ENCODE data around the gene CRTAC1.

Gene CRTAC1

DNA sequence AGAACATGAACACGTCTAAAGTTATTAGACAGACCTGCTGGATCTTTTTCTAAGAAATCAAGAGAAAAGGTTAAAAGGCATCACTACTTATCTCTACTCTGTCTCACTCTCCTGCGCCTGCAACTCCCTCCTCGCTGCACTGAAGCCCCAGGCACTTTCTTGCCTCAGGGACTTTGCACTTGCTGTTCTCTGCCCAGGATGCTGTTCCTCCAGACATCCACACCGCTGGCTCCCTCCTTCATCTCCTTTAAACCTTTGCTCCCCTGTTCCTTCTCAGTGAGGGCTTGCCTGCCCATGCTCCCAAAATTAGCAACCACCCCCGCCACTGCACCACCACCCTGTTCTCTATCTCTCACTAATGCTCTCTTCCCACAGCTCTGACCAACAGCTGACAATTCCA is 93.4 kb downstream of the CRTAC1 start:
- ATAC-seq: no peak
- TF ChIP-seq ZFP30 (CRISPR knock-in tag; IDR thresholded peaks at IDR 0.05): no peak
- TF ChIP-seq, protein P1, sequence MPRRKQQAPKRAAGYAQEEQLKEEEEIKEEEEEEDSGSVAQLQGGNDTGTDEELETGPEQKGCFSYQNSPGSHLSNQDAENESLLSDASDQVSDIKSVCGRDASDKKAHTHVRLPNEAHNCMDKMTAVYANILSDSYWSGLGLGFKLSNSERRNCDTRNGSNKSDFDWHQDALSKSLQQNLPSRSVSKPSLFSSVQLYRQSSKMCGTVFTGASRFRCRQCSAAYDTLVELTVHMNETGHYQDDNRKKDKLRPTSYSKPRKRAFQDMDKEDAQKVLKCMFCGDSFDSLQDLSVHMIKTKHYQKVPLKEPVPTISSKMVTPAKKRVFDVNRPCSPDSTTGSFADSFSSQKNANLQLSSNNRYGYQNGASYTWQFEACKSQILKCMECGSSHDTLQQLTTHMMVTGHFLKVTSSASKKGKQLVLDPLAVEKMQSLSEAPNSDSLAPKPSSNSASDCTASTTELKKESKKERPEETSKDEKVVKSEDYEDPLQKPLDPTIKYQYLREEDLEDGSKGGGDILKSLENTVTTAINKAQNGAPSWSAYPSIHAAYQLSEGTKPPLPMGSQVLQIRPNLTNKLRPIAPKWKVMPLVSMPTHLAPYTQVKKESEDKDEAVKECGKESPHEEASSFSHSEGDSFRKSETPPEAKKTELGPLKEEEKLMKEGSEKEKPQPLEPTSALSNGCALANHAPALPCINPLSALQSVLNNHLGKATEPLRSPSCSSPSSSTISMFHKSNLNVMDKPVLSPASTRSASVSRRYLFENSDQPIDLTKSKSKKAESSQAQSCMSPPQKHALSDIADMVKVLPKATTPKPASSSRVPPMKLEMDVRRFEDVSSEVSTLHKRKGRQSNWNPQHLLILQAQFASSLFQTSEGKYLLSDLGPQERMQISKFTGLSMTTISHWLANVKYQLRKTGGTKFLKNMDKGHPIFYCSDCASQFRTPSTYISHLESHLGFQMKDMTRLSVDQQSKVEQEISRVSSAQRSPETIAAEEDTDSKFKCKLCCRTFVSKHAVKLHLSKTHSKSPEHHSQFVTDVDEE (CRISPR knock-in tag; IDR thresholded peaks at IDR 0.05): no peak
- no peak for TF ChIP-seq TCF4 (CRISPR knock-in tag; IDR thresholded peaks at IDR 0.05; ENCODE audit: borderline replicate concordance)

DNA sequence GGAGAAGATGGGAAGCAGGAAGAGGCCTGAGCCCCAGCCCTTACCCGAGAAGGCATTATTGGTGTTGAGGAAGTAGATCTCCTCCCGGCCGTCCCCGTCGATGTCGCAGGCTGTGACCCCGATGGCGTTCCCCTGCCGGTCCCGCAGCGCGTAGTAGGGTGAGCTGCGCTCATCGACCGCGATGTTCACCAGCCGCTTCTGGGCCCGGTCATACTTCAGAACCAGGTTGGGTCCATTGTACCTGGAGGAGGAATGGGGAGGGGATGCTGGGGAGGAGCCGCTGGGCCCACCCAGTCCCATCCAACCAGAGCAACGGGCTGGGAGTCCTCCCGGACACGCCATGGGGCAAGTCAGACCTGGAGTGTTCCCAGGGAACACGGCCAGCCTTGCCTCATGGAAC is 94.3 kb downstream of the CRTAC1 start:
- ATAC-seq: no peak
- TF ChIP-seq ZNF70 (CRISPR knock-in tag; IDR thresholded peaks at IDR 0.05) (no peak), ISL1 (CRISPR knock-in tag; IDR thresholded peaks at IDR 0.05) (no peak), ZNF8 (CRISPR knock-in tag; IDR thresholded peaks at IDR 0.05) (no peak), ARNTL (CRISPR knock-in tag; IDR thresholded peaks at IDR 0.05; ENCODE audit: borderline replicate concordance, low read depth) (no peak), ESRRG (CRISPR knock-in tag; IDR thresholded peaks at IDR 0.05) (no peak)
- TF ChIP-seq, protein P2, sequence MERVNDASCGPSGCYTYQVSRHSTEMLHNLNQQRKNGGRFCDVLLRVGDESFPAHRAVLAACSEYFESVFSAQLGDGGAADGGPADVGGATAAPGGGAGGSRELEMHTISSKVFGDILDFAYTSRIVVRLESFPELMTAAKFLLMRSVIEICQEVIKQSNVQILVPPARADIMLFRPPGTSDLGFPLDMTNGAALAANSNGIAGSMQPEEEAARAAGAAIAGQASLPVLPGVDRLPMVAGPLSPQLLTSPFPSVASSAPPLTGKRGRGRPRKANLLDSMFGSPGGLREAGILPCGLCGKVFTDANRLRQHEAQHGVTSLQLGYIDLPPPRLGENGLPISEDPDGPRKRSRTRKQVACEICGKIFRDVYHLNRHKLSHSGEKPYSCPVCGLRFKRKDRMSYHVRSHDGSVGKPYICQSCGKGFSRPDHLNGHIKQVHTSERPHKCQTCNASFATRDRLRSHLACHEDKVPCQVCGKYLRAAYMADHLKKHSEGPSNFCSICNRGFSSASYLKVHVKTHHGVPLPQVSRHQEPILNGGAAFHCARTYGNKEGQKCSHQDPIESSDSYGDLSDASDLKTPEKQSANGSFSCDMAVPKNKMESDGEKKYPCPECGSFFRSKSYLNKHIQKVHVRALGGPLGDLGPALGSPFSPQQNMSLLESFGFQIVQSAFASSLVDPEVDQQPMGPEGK (CRISPR knock-in tag; IDR thresholded peaks at IDR 0.05; ENCODE audit: borderline replicate concordance): no peak

DNA sequence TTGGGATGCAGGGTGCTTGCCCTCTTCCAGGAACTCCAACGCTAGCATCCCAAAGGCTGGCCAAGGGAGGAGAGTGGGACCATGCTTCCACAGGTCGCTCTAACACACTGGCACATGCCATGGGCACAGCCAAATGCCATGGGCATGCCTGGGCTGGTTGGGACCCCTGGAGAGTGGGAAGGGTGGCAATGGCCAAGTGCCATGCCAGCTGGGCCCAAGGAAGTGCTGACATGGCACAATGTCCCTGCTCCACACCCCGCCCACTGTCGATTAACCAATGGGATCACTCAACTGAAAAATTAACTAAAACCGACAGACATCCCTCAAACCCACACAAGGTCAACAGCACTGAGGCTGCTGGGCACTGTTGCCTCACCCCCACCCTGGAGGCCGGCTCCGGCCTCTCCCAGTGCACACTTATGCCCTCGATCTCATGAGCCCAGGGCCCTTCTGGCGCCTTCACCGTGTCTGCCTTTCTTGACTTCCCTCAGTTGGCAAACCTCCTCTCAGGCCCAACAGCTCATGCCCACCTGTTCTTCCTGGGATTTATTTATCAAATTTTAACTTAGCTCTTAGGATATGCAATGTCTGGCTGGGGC is 97.4 kb downstream of the CRTAC1 start:
- no peak for ATAC-seq
- no peak for TF ChIP-seq ARNTL (CRISPR knock-in tag; IDR thresholded peaks at IDR 0.05; ENCODE audit: borderline replicate concordance, low read depth)

DNA sequence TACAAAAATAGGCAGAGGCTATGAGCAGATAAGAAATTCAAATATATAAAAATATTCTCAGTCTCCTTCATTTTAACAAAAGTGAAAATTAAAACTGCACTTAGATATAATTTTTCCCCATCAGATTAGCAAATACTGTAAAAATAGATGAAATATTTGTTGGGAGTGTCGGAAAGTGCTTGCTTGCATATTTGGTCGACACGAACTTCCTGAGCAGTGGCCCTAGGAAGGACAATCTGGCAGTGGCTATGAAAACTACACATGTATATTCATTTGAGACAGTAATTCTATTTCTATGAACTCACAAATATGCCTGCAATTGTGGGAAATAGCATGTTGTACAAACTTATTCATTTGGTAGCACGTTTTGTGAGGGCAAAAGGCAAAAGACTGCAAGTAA is 99.4 kb downstream of the CRTAC1 start:
- no peak for TF ChIP-seq SNAI2 (CRISPR knock-in tag; IDR thresholded peaks at IDR 0.05)
- TF ChIP-seq BACH2 (CRISPR knock-in tag; IDR thresholded peaks at IDR 0.05; ENCODE audit: borderline replicate concordance): no peak
- no peak for TF ChIP-seq TCF4 (CRISPR knock-in tag; IDR thresholded peaks at IDR 0.05; ENCODE audit: borderline replicate concordance)
- TF ChIP-seq ZC3H10 (CRISPR knock-in tag; IDR thresholded peaks at IDR 0.05): no peak
- no peak for TF ChIP-seq ISL1 (CRISPR knock-in tag; IDR thresholded peaks at IDR 0.05)
- TF ChIP-seq ARNTL (CRISPR knock-in tag; IDR thresholded peaks at IDR 0.05; ENCODE audit: borderline replicate concordance, low read depth): no peak
- TF ChIP-seq, protein P1 (CRISPR knock-in tag; IDR thresholded peaks at IDR 0.05): no peak
- no peak for TF ChIP-seq ZNF565 (CRISPR knock-in tag; conservative IDR thresholded peaks at IDR 0.05; ENCODE audit: low read depth)
- TF ChIP-seq TOX (CRISPR knock-in tag; IDR thresholded peaks at IDR 0.05; ENCODE audit: borderline replicate concordance): no peak
- TF ChIP-seq, protein P3, sequence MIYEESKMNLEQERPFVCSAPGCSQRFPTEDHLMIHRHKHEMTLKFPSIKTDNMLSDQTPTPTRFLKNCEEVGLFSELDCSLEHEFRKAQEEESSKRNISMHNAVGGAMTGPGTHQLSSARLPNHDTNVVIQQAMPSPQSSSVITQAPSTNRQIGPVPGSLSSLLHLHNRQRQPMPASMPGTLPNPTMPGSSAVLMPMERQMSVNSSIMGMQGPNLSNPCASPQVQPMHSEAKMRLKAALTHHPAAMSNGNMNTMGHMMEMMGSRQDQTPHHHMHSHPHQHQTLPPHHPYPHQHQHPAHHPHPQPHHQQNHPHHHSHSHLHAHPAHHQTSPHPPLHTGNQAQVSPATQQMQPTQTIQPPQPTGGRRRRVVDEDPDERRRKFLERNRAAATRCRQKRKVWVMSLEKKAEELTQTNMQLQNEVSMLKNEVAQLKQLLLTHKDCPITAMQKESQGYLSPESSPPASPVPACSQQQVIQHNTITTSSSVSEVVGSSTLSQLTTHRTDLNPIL (CRISPR knock-in tag; IDR thresholded peaks at IDR 0.05; ENCODE audit: low read depth): no peak
- no peak for TF ChIP-seq ZNF70 (CRISPR knock-in tag; IDR thresholded peaks at IDR 0.05)
- no peak for TF ChIP-seq ZNF8 (CRISPR knock-in tag; IDR thresholded peaks at IDR 0.05)
- no peak for TF ChIP-seq CSDC2 (CRISPR knock-in tag; IDR thresholded peaks at IDR 0.05)
- no peak for ATAC-seq

DNA sequence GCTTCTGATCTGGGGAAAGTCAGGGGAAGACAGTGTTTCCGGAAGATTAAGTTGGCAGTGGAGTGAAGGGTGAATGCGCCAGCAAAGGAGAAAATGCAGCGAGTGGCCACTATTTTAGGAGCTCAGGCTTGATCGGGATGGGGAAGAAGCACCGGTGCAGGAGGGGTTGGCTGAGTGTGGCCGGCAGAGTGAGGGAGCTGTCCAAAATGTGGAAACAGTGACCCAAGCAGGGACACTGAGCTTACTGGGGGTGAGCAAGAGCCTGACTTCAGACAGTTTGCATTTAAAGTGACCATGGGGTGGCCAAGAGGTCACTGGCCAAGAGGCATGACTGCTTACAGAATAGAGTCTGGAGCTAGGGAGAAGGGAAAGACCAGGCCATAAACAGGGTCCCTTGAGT is 101.5 kb downstream of the CRTAC1 start:
- TF ChIP-seq PPARA (CRISPR knock-in tag; IDR thresholded peaks at IDR 0.05; ENCODE audit: borderline replicate concordance): no peak
- TF ChIP-seq GLIS3 (CRISPR knock-in tag; IDR thresholded peaks at IDR 0.05): no peak
- TF ChIP-seq ZNF70 (CRISPR knock-in tag; IDR thresholded peaks at IDR 0.05): no peak
- no peak for TF ChIP-seq CSDC2 (CRISPR knock-in tag; IDR thresholded peaks at IDR 0.05)
- TF ChIP-seq OSR1 (CRISPR knock-in tag; IDR thresholded peaks at IDR 0.05): no peak
- TF ChIP-seq ZFP3 (CRISPR knock-in tag; IDR thresholded peaks at IDR 0.05): no peak
- TF ChIP-seq ISL1 (CRISPR knock-in tag; IDR thresholded peaks at IDR 0.05): no peak
- TF ChIP-seq, protein P2 (CRISPR knock-in tag; IDR thresholded peaks at IDR 0.05; ENCODE audit: borderline replicate concordance): no peak
- TF ChIP-seq ZNF8 (CRISPR knock-in tag; IDR thresholded peaks at IDR 0.05): no peak
- ATAC-seq: no peak

Measured in SK-N-SH treated with all-trans-retinoic acid at 6 μM for 48 hours (cell line).